GM12878 (cell line): ENCODE measurements around the gene PHGDH. TPM values are rescaled to one million over a fixed set of nuclear protein-coding genes. Genes with fewer than 3 reads are reported as not detected.

ENCODE experiments used
- ATAC-seq: fragments of 200-7000 bp; cut with Tn5 transposase; 3 replicates; pipeline ENCODE4 v1.9.1; 2020; ENCODE audit warnings: mild to moderate bottlenecking, moderate library complexity
- BruUV-seq: library from RNA; stranded (reverse); fragments of 400-500 nt; replicated peaks from 2 replicates; lab custom pipeline; 2021; lab: Mats Ljungman, UMichigan
- CTCF ChIA-PET: fragments of 300-600 bp; sonication (Branson Sonifier 250); formaldehyde crosslinking; extraction: SDS; loops from one replicate; lab custom pipeline; 2021; ENCODE audit warnings: inconsistent platforms; lab: Yijun Ruan, JAX
- POLR2A ChIA-PET: fragments of 350-600 bp; formaldehyde crosslinking; extraction: SDS; loops from one replicate; lab custom pipeline; 2021; ENCODE audit warnings: inconsistent platforms; lab: Charles Lee
- RAD21 ChIA-PET: fragments of 300-600 bp; sonication (Branson Sonifier 250); formaldehyde crosslinking; loops from one replicate; lab custom pipeline; 2023; ENCODE audit warnings: antibody characterized with exemption; ENCODE audit not compliant: unreplicated experiment; lab: Charles Lee
- SMC1A ChIA-PET: fragments of 300-600 bp; sonication (Branson Sonifier 250); formaldehyde crosslinking; loops from one replicate; lab custom pipeline; 2023; ENCODE audit not compliant: unreplicated experiment, uncharacterized antibody; lab: Charles Lee
- DNase-seq: peaks from one replicate; pipeline ENCODE4 v3.0.0-alpha.2; 2011; ENCODE audit warnings: low read depth, low spot score
- FAIRE-seq: peaks from 3 replicates; lab custom pipeline; 2011; peaks lifted over from hg19 to GRCh38; lab: Jason Lieb, UNC
- H2AFZ ChIP-seq: 2 replicates; pipeline ENCODE4 v1.6.0; 2011; ENCODE audit warnings: low read depth, low read length, control low read depth; ENCODE audit not compliant: control insufficient read depth
- H3K27ac ChIP-seq: 2 replicates; pipeline ENCODE4 v1.5.1; 2011; ENCODE audit warnings: control low read depth; ENCODE audit not compliant: control insufficient read depth, insufficient read depth
- H3K27me3 ChIP-seq, 2 experiments: replicated peaks in 1 of 2; 2 replicates each; pipeline versions ENCODE4 v1.6.0 to v1.6.1; 2011; ENCODE audit warnings: low read length in 1 of 2; ENCODE audit not compliant: control insufficient read depth in 2 of 2, insufficient read depth in 2 of 2
- H3K36me3 ChIP-seq, 2 experiments: 2 replicates each; pipeline ENCODE4 v1.5.1; 2011; ENCODE audit warnings: low read length in 1 of 2; ENCODE audit not compliant: control insufficient read depth in 2 of 2, insufficient read depth in 2 of 2
- H3K4me1 ChIP-seq: 2 replicates; pipeline ENCODE4 v1.6.1; 2011; ENCODE audit warnings: mild to moderate bottlenecking, low read length, moderate library complexity, mixed read lengths; ENCODE audit not compliant: control insufficient read depth, insufficient read depth
- H3K4me2 ChIP-seq: 2 replicates; pipeline ENCODE4 v1.6.0; 2011; ENCODE audit warnings: control low read depth; ENCODE audit not compliant: control insufficient read depth, insufficient read depth
- H3K4me3 ChIP-seq: fragments of 200-600 bp; sonication (generic); 2 replicates; pipeline ENCODE4 v1.5.1; 2016
- H3K79me2 ChIP-seq: 2 replicates; pipeline ENCODE4 v1.6.0; 2011; ENCODE audit warnings: low read length; ENCODE audit not compliant: control insufficient read depth, insufficient read depth
- H3K9ac ChIP-seq: 2 replicates; pipeline ENCODE4 v1.8.0; 2011; ENCODE audit warnings: low read length, control low read depth, mixed read lengths; ENCODE audit not compliant: control insufficient read depth, insufficient read depth
- H3K9me3 ChIP-seq: replicated peaks from 3 replicates; pipeline ENCODE4 v1.5.1; 2011; ENCODE audit warnings: mild to moderate bottlenecking, low read length; ENCODE audit not compliant: control insufficient read depth, insufficient read depth
- H4K20me1 ChIP-seq: 2 replicates; pipeline ENCODE4 v1.6.0; 2011; ENCODE audit not compliant: control insufficient read depth, insufficient read depth
- ASH2L ChIP-seq: fragments of 300-600, 200-600 bp; sonication (generic); IDR thresholded peaks from 2 replicates; pipeline ENCODE4 v1.6.1; 2017; ENCODE audit warnings: low read depth, mild to moderate bottlenecking, borderline replicate concordance
- BCLAF1 ChIP-seq: fragments of 450-650 bp; IDR thresholded peaks from 2 replicates; pipeline ENCODE4 v1.6.1; 2017; ENCODE audit warnings: antibody characterized with exemption, mild to moderate bottlenecking, moderate library complexity
- MEF2B ChIP-seq: fragments of 450-650 bp; IDR thresholded peaks from 2 replicates; pipeline ENCODE4 v1.6.1; 2018; ENCODE audit warnings: mild to moderate bottlenecking, moderate library complexity; ENCODE audit not compliant: partially characterized antibody, poor library complexity, severe bottlenecking
- NBN ChIP-seq: fragments of 450-650 bp; IDR thresholded peaks from 2 replicates; pipeline ENCODE4 v1.6.1; 2016
- SREBF1 ChIP-seq: IDR thresholded peaks from 2 replicates; pipeline ENCODE4 v1.6.1; 2012; ENCODE audit warnings: mild to moderate bottlenecking, low read length
- SUZ12 ChIP-seq: fragments of 200-600 bp; sonication (generic); IDR thresholded peaks from one replicate; pipeline ENCODE4 v1.6.1; 2018; ENCODE audit warnings: antibody characterized with exemption, mild to moderate bottlenecking; ENCODE audit not compliant: unreplicated experiment
- TCF3 ChIP-seq: IDR thresholded peaks from 2 replicates; pipeline ENCODE4 v1.6.1; 2012; ENCODE audit warnings: low read depth, mild to moderate bottlenecking, low read length, borderline replicate concordance; ENCODE audit not compliant: insufficient read depth
- WRNIP1 ChIP-seq: IDR thresholded peaks from 2 replicates; pipeline ENCODE4 v1.6.1; 2011; ENCODE audit warnings: low read depth, low read length, improper control_type of control experiment, borderline replicate concordance
- ZBTB40 ChIP-seq: fragments of 450-650 bp; IDR thresholded peaks from 2 replicates; pipeline ENCODE4 v1.6.1; 2016; ENCODE audit warnings: mild to moderate bottlenecking, moderate library complexity, borderline replicate concordance
- ZNF207 ChIP-seq: fragments of 450-650 bp; IDR thresholded peaks from 2 replicates; pipeline ENCODE4 v1.6.1; 2014; ENCODE audit warnings: antibody characterized with exemption, mild to moderate bottlenecking, borderline replicate concordance
- WGBS: methylation state at CpG from one replicate; pipeline ENCODE4 v1.1.6; 2016; ENCODE audit warnings: low lambda C conversion rate; ENCODE audit not compliant: insufficient replicate concordance, insufficient coverage; ENCODE audit errors: missing lambda C conversion rate; 5-methylcytosine and 5-hydroxymethylcytosine counted together
- in situ Hi-C: fragments of 300-500 bp; cut with MboI; formaldehyde crosslinking; loops from 9 replicates; pipeline ENCODE4 v1.14.3; 2018; ENCODE audit warnings: mixed read lengths
- intact Hi-C: fragments of 100-400 bp; cut with micrococcal nuclease; formaldehyde crosslinking; loops from one replicate; pipeline ENCODE4 v1.14.2; 2022; ENCODE audit not compliant: unreplicated experiment
- polyA plus RNA-seq, 11 experiments: library from polyadenylated mRNA; depleted of rRNA in 4 of 11; unstranded in 6 of 11; stranded (reverse) in 5 of 11; fragments of >200 nt; fragmentation: Nextera tagmentation in 4 of 11; fragmentation: Illumina TruSeq in 1 of 11; extraction: Ambion mirVana in 4 of 11; extraction: Trizol in 1 of 11; gene quantifications; 1 replicate in 1 of 11; 2 replicates in 10 of 11; pipeline versions ENCODE4 v1.2.1 to v1.2.3, GENCODE V29; 2011 to 2016; ENCODE audit warnings: inconsistent platforms in 2 of 11, missing spikeins in 2 of 11, low read depth in 1 of 11
- total RNA-seq, 4 experiments: library from RNA; depleted of rRNA in 3 of 4; stranded (reverse); fragments of >200 nt in 3 of 4; fragmentation: Illumina TruSeq in 1 of 4; extraction: Trizol in 1 of 4; gene quantifications; 2 replicates each; pipeline versions ENCODE4 v1.2.1 to v1.2.3, GENCODE V29; 2013 to 2021

PHGDH gene
- total and polyA plus RNA-seq, 10 of the 15 experiments (the other 5 are each of a cell fraction or from before 2014, with no cell fraction given): 3.9 to 47.8 (median 25.9) TPM

GRCh38 chr1:119737040-119737682 lies 25.4 kb downstream of the PHGDH start:
- CTCF ChIA-PET: interaction anchor here (0.6 kb wide), 1 partner anchor 13 kb away, joined by 3 read pairs; no protein-coding TSS in a partner anchor
- DNase-seq (no peak), ATAC-seq (no peak), FAIRE-seq (no peak)
- intact Hi-C loops (no loop called here), in situ Hi-C loops (no loop called here)
- Histone ChIP-seq H3K4me1 (no peaks in the 10 kb centered on the region), H3K4me2 (no peak overlapping the region), H3K9ac (no peak overlapping the region), H3K27ac (no peak overlapping the region), H3K9me3 (no peaks in the 10 kb centered on the region), H3K79me2 (no peaks in the 10 kb centered on the region), H3K4me3 (no peak overlapping the region), H4K20me1 (no peaks in the 10 kb centered on the region), H2AFZ (no peak overlapping the region), H3K27me3 (no peaks in the 10 kb centered on the region), H3K36me3 (no peaks in the 10 kb centered on the region; a peak in 1 of 4 replicates)
- SMC1A ChIA-PET: no interaction called here
- 55% methylated on average over 14 of the region's 16 CpGs for WGBS
- RAD21 ChIA-PET: no interaction called here
- no TSS peak for BruUV-seq
- POLR2A ChIA-PET: no interaction called here
- TF ChIP-seq WRNIP1 (no peak), MEF2B (no peak), ASH2L (no peak), BCLAF1 (no peak), TCF3 (no peak), ZBTB40 (no peak), ZNF207 (no peak), NBN (no peak), SUZ12 (no peak), SREBF1 (no peak)
